ENCODE measurements around the gene GLI3.

DNA sequence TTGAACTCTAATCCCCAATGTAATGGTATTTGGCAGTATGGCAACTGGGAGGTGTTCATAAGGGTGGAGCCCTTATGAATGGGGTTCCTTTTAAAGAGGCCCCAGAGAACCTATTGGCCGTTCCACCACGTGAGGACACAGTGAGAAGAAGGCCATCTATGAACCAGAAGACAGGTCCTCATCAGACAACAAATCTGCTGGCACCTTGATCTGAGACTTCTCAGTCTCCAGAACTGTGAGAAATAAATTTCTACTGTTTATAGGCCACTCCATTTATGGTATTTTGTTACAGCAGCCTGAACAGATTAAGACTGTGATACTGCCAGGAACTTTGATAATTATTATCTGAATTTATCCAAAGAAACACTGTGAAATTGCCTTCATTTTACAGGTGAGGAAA, 132.3 kb downstream of the GLI3 start:
- TF ChIP-seq, protein P1, sequence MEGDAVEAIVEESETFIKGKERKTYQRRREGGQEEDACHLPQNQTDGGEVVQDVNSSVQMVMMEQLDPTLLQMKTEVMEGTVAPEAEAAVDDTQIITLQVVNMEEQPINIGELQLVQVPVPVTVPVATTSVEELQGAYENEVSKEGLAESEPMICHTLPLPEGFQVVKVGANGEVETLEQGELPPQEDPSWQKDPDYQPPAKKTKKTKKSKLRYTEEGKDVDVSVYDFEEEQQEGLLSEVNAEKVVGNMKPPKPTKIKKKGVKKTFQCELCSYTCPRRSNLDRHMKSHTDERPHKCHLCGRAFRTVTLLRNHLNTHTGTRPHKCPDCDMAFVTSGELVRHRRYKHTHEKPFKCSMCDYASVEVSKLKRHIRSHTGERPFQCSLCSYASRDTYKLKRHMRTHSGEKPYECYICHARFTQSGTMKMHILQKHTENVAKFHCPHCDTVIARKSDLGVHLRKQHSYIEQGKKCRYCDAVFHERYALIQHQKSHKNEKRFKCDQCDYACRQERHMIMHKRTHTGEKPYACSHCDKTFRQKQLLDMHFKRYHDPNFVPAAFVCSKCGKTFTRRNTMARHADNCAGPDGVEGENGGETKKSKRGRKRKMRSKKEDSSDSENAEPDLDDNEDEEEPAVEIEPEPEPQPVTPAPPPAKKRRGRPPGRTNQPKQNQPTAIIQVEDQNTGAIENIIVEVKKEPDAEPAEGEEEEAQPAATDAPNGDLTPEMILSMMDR (conservative IDR thresholded peaks at IDR 0.05) = no peak
- no peak for TF ChIP-seq EZH2 (IDR thresholded peaks at IDR 0.05; ENCODE audit: low read depth)
